Fibroblast of the conjunctiva (primary cell): ENCODE data around the gene MACF1.

Source experiments
- DNase-seq: peaks from one replicate; pipeline ENCODE4 v3.0.0-alpha.2; 2010; ENCODE audit warnings: low read depth

Gene MACF1

GRCh38 chr1:39214998-39215873 lies 10.7 kb downstream of the MACF1 start:
- no peak for DNase-seq

- no peak for DNase-seq
Observed at GRCh38 chr1:39216771-39217170, 12.3 kb downstream of the MACF1 start.

GRCh38 chr1:39220891-39221870 lies 16.7 kb downstream of the MACF1 start:
- no peak for DNase-seq

GRCh38 chr1:39224295-39224829 lies 19.9 kb downstream of the MACF1 start:
- DNase-seq = no peak

GRCh38 chr1:39226836-39227235 lies 22.3 kb downstream of the MACF1 start:
- no peak for DNase-seq

- no peak for DNase-seq
Observed at GRCh38 chr1:39228252-39228651, 23.8 kb downstream of the MACF1 start.

GRCh38 chr1:39229504-39229903 lies 25.0 kb downstream of the MACF1 start:
- DNase-seq = no peak

- no peak for DNase-seq
Observed at GRCh38 chr1:39230261-39231190, 26.0 kb downstream of the MACF1 start.

- DNase-seq = no peak
Observed at GRCh38 chr1:39236971-39237370, 32.5 kb downstream of the MACF1 start.

- peak; percentile 47 for DNase-seq
Observed at GRCh38 chr1:39238476-39238875, 34.0 kb downstream of the MACF1 start.

- no peak for DNase-seq
Observed at GRCh38 chr1:39239968-39240367, 35.5 kb downstream of the MACF1 start.

- no peak for DNase-seq
Observed at GRCh38 chr1:39243302-39243701, 38.8 kb downstream of the MACF1 start.

GRCh38 chr1:39250460-39251240 lies 46.2 kb downstream of the MACF1 start:
- no peak for DNase-seq

- no peak for DNase-seq
Observed at GRCh38 chr1:39255222-39255621, 50.7 kb downstream of the MACF1 start.

- peak; percentile 47 for DNase-seq
Observed at GRCh38 chr1:39258146-39258924, 53.8 kb downstream of the MACF1 start.

GRCh38 chr1:39258925-39259244 lies 54.4 kb downstream of the MACF1 start:
- no peak for DNase-seq

- DNase-seq = peak; percentile 33
Observed at GRCh38 chr1:39261712-39262221, 57.3 kb downstream of the MACF1 start.

- DNase-seq = no peak
Observed at GRCh38 chr1:39262802-39263201, 58.3 kb downstream of the MACF1 start.

GRCh38 chr1:39266269-39266668 lies 61.8 kb downstream of the MACF1 start:
- DNase-seq = no peak

- no peak for DNase-seq
Observed at GRCh38 chr1:39266792-39267191, 62.3 kb downstream of the MACF1 start.
